CD4-positive, alpha-beta T cell treated with Interleukin-6 at 100 ng/mL for 8 hours (primary cell): ENCODE results near the gene PHLDA2.
"Not testable (repeated sequence)": the region's sequence is repeated elsewhere in the genome, so short reads cannot be mapped to it uniquely, and the experiment has no call there.

Experiments
- DNase-seq: peaks from one replicate; pipeline ENCODE4 v3.0.0-alpha.2; 2020; ENCODE audit warnings: mixed read lengths, low spot score

Gene PHLDA2

GRCh38 chr11:2914455-2915195, 14.6 kb downstream of the PHLDA2 start:
- no peak for DNase-seq

GRCh38 chr11:2913776-2914175, 15.4 kb downstream of the PHLDA2 start:
- no peak for DNase-seq

- no peak for DNase-seq
These were observed 16.2 kb downstream of the PHLDA2 start for GRCh38 chr11:2913019-2913431.

GRCh38 chr11:2912498-2912897, 16.7 kb downstream of the PHLDA2 start:
- no peak for DNase-seq

- no peak for DNase-seq
These were observed 17.3 kb downstream of the PHLDA2 start for GRCh38 chr11:2911785-2912391.

GRCh38 chr11:2911088-2911784, 18.0 kb downstream of the PHLDA2 start:
- no peak for DNase-seq

- DNase-seq, result no peak
These were observed 18.7 kb downstream of the PHLDA2 start for GRCh38 chr11:2910401-2910955.

GRCh38 chr11:2909133-2909902, 19.9 kb downstream of the PHLDA2 start:
- DNase-seq, result no peak

GRCh38 chr11:2908130-2908529, 21.1 kb downstream of the PHLDA2 start:
- no peak for DNase-seq

- DNase-seq, result not testable (repeated sequence)
These were observed 23.9 kb downstream of the PHLDA2 start for GRCh38 chr11:2905299-2905698.

GRCh38 chr11:2904153-2905052, 24.8 kb downstream of the PHLDA2 start:
- DNase-seq, result no peak

GRCh38 chr11:2903672-2904011, 25.6 kb downstream of the PHLDA2 start:
- DNase-seq, result no peak

GRCh38 chr11:2902784-2903671, 26.2 kb downstream of the PHLDA2 start:
- DNase-seq, result no peak

GRCh38 chr11:2901854-2902783, 27.1 kb downstream of the PHLDA2 start:
- DNase-seq, result peak; percentile 96

GRCh38 chr11:2901196-2901796, 27.9 kb downstream of the PHLDA2 start:
- DNase-seq, result no peak

GRCh38 chr11:2899080-2899783, 30.0 kb downstream of the PHLDA2 start:
- no peak for DNase-seq

- peak; percentile 72 for DNase-seq
These were observed 30.7 kb downstream of the PHLDA2 start for GRCh38 chr11:2898366-2899079.
